ENCODE data around the gene SMG9.
"Not testable (repeated sequence)": the region's sequence is repeated elsewhere in the genome, so short reads cannot be mapped to it uniquely, and the experiment has no call there.

SMG9 gene

DNA sequence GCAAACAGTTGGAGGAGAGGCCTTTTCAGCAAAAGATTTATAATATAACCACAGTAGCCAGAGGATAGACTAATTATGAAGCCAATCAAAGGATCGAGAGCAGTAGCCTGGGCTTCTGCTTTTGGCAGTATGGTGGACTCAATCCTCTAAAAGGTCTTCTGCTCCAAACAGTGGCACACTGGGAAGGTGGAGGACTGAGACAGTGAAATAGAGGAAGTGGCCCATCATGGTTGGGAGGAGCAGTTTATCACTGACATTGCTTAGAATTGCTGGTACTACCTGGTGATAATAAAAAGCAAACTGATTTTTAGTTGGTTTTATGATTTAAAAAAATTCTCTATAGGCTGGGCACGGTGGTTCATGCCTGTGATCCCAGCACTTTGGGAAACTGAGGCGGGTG lies 63.9 kb downstream of the SMG9 start:
- DNase-seq (ENCODE audit: low read depth in 2 of 2), result no peak

DNA sequence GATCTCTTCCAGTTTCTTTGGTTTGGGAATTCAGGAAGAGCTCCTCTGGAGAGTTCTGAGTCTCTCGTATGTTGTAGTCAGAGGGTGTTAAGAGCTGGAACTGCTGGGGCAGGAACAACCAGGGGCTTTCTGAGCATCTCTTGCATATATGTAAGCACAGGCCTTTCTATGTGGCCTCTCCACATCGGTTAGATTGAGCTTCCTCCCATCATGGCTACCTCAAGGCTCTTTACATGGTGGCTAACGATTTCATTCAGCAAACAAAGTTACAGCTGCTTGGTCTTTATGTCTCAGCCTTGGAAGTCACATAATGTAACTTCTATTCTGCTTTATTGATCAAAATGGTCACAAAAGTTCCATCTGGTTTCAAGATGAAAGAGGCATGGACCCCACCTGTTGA lies 64.3 kb downstream of the SMG9 start:
- DNase-seq (ENCODE audit: low read depth in 2 of 2), result no peak

DNA sequence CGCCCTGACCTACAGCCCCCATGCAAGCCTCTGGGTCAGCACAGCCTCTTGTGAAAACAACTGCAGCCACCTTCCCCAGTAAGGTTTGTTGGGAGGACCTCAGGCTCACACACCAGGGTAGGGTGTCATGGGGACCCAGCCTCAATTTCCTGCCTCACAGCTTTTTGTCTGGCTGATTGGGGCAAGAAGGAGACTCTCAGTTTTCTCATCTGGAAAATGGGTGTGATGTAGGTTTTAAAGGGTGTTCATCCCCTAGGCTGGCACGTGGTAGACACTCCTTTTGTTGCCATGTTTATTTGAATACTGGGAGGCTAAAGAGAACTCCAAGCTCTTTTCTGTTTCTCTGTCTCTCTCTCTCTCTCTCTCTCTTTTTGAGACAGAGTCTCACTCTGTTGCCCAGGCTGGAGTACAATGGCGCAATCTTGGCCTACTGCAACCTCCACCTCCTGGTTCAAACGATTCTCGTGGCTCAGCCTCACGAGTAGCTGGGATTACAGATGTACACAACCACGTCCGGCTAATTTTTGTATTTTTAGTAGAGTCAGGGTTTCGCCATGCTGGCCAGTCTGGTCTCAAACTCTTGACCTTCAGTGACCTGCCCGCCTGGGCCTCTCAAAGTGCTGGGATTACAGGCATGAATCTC lies 66.6 kb downstream of the SMG9 start:
- no peak for DNase-seq (ENCODE audit: low read depth in 2 of 2)

DNA sequence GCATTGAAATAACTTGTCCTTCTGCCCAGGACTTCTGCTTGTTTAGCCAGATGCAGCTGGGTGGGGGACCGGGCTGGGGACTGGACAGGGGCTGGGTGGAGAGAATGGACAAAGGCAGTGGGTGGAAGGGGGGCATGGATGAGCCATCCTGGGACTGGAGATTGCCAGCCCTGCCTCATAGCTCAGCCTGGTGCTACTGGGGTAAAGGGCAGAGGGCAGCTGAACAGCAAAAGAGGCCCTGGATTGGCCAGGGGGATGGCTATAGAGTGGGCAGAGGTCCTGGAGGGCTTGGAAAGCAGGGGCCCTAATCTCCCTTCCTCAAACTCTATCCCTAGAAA lies 67.1 kb downstream of the SMG9 start:
- no peak for DNase-seq (ENCODE audit: low read depth in 2 of 2)

DNA sequence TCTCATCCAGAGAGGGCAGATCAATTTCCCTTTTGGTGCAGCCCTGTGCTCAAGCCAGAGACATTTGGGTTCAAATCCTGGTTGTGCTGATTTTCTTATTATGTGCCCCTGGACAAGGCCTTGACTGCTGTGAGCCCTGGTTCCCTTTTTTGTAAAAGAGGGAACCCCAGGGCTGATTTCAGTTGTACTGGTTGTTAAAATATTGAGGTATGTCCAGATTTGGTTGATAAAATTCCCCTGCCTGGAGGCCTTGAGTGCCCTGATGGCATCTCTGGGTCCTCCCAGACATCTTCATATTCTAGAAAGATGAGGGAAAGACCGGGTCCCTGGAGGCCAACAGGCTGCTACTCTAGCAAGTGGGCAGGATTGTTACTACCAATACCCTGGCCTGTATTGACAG lies 70.4 kb downstream of the SMG9 start:
- DNase-seq (ENCODE audit: low read depth in 2 of 2), result no peak

DNA sequence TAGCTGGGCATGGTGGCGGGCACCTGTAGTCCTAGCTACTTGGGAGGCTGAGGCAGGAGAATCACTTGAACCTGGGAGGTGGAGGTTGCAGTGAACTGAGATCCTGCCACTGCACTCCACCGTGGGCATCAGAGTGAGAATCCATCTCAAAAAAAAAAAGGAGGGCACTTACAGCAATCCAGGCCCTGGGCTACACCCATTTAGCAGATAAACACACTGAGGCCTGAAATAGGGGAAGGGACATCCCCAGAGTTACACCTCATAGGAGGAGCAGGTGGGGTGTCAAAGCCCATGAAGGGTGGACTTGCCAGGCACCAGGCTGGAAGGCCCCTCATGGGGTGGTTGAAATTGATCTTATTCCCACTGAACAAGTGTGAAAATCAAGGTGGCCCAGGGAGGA lies 70.9 kb downstream of the SMG9 start:
- no peak for DNase-seq (ENCODE audit: low read depth in 2 of 2)

DNA sequence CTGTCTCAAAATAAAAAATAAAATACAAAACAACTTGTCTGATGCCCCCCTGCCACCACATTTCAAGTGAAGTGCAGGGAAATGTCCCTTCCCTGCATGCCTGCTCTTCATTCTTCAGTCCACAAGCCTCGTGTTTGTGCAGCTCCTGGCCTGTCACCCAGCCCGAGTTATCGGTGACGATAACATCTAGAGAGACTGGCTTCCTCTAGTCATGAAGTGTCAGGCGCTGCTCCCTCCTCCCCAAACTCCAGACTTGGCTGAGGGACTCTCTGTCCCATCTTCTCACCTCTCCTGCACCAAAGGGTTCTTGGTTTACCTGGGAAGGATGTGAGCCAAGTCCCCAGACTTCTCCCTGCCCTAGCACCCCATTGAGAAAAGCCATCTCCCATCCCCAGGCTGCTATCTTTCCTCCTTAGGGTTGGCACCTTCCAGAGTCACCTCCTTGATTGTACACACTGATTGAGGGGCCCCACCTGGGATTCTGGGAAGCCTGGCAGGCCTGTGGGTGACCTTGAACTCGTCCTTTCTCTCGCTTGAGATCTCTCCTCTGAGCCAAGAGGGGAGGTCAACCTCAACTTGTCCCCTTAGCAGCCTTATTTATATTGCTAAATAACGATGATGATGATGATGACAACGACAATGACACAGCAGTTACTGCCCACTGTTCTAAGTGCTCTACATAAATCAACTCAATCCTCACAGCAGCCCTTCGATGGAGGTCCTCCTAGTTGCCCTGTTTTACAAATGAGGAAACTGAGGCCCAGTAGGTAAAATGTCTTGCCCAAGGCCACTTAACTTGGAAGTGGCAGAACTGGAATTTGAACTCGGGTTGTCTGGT lies 71.7 kb downstream of the SMG9 start:
- DNase-seq (ENCODE audit: low read depth in 2 of 2), result no peak

DNA sequence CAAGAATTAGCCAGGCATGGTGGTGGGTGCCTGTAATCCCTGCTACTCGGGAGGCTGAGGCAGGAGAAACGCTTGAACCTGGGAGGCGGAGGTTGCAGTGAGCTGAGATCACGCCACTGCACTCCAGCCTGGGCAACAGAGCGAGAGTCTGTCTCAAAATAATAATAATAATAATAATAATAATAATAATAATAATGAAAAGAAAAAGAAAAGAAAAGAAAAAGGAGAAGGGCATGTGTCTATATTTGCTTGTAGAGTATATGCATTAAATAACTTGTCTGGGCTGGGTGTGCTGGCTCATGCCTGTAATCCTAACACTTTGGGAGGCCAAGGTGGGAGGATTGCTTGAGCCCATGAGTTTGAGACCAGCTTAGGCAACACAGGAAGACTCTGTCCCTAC lies 72.5 kb downstream of the SMG9 start:
- DNase-seq (ENCODE audit: low read depth in 2 of 2), result not testable (repeated sequence)

DNA sequence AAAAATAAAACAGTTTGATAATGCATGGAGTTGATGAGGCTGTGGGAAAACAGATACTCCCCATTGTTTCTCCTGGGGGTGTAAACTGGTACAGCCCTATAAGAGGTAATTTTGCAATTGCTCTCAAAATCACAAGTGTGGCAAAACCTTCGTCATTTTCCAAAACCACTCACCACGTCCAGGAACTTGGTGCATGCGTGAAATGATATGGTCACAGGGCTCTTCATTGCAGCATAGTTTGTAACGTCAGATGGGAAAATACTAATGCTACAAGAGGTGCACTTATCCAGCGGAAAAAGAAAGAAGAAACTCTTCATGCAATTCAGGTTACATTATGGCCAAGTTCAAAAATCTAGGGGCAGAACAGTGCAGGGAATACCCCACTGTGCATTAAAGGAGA lies 72.9 kb downstream of the SMG9 start:
- DNase-seq (ENCODE audit: low read depth in 2 of 2), result no peak

DNA sequence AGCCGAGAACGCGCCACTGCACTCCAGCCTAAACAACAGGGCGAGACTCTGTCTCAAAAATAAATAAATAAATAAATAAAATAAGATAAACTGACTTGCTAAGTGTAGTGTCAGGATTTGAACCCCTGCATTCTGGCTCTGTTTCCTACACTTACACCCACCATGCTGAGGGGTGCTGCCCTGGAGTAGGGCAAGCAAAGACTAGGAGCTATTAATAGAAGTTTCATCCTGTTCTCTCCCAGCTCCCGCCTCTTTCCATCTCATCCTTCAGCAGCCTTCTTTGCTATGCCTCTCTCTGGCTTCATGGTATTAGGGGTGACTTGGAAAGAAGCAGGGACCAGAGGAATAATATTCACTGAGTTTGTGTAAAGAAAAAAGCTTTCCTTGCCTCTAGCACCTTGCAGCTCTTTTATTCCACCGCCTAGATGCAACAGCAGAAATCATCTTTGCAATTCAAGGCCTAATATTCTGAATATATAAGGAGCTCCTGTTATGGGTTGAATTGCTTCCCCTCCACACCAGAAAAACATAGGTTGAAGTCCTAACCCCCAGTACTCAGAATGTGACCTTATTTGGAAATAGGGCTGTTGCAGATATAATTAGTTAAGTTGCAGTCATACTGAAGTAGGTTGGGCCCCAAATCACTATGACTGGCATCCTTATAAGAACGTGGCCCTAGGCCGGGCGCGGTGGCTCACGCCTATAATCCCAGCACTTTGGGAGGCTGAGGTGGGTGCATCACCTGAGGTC lies 76.1 kb downstream of the SMG9 start:
- no peak for DNase-seq (ENCODE audit: low read depth in 2 of 2)
